ENCODE measurements around the gene GALNT13.

The GALNT13 gene

DNA sequence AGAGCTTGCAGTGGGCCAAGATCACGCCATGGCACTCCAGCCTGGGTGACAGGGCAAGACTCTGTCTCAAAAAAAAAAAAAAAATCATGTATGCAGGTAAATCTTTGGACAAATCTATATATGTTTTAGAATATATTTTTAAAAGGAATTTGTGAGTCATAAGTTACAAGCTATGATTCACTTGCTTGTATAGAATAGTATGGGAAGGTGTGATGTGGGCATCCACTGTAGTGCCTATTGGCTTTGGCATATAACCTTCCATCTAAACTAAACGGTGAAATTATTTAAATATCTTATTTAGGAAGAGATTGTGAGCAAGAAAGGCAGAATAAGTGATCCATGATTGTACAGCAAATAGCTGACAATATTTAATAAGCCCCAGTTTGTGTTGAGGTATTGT, 261.1 kb downstream of the GALNT13 start:
- no peak for DNase-seq

- DNase-seq: no peak
Measured at GRCh38 chr2:154133823-154134222, 262.1 kb downstream of the GALNT13 start.

- no peak for DNase-seq
Measured at GRCh38 chr2:154140249-154141025, 268.7 kb downstream of the GALNT13 start.

GRCh38 chr2:154142480-154142879, 270.8 kb downstream of the GALNT13 start:
- DNase-seq: no peak

DNA sequence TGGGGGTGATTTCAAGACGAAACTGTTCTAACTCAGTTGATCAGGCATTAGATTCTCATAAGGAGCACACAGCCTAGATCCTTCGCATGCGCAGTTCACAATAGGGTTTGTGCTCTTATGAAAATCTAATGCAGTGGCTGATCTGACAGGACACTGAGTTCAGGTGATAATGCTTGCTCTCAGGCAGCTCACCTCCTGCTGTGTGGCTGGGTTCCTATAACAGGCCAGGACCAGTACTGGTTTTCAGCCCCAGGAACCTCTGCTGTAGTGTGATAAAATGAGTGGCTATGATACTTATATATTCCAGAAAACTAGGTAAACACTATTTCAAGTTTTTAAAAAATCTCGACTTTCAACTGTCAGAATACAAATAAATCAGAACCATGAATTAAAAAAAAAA, 271.4 kb downstream of the GALNT13 start:
- no peak for DNase-seq

DNA sequence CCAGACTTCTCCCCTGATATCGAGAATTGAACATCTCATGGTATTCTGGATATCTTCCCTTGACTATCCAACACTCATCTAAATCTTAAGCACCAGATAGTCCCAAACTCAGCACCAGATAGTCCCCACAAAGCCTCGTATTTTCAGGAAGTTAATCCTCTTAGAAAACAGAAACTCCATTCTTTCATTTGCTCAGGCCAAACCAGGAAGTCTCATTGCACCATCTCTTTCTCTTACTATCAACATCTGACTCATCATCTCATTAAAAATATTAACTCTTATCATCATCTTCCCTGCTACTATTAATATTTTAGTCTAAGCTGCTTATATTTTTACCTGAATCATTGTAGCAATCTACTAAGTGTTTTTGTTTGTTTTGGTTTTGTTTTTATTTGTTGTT, 286.4 kb downstream of the GALNT13 start:
- DNase-seq: no peak

- DNase-seq: no peak
Measured at GRCh38 chr2:154161286-154161685, 289.6 kb downstream of the GALNT13 start.

- DNase-seq: no peak
Measured at GRCh38 chr2:154170400-154170799, 298.7 kb downstream of the GALNT13 start.

DNA sequence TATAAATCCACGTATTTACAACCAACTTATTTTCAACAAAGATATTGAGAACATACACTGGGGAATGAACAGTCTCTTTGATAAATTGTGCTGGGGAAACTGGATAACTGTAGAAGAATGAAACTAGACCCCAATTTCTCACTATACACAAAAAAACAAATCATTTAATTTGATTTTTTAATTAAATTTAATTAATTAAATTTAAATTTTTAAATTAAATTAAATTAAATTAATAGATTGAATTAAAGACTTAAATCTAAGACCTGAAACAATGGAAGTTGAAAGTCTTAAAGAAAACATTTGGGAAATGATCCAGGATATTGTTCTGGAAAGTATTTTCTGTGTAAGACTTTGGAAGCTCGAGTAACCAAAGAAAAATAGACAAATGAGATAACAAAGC, 301.4 kb downstream of the GALNT13 start:
- DNase-seq: no peak

- DNase-seq: no peak
Measured at GRCh38 chr2:154173919-154174318, 302.2 kb downstream of the GALNT13 start.

DNA sequence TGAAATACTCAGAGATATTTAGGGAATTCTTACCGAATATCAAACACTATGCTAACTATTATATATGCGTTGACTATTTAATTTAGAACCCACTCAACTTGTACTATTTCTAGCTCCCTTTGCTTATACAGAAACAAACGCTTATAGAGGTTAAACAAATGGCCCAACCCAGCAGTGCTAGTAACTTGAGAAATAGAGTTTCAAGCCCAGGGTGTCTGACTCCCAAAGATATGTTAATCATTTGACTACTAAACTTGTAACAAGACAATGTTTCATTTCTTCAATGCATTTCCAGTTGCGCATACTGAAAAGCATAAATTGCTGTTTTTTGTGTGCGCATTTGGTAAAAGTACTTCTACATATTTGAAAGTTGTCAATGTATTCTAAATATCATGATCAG, 310.3 kb downstream of the GALNT13 start:
- no peak for DNase-seq

DNA sequence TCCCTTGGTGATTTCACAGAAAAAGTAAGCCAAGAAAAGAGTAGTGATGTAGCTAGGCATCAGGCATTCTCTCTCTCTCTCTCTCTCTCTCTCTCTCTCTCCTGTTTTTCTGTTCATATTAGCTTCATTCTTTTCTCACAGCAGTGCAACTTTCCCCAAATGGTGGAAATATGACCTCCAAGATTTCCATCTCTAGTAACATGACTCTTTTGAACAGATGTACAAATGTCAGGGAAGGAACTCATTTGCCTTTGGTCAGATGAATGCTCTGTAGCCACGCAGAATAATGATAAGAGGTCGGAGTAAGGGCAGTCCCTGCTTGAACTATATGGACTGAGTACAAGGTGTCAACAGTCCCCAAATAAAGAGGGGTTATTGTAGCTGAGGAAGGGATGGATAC, 316.2 kb downstream of the GALNT13 start:
- no peak for DNase-seq

DNA sequence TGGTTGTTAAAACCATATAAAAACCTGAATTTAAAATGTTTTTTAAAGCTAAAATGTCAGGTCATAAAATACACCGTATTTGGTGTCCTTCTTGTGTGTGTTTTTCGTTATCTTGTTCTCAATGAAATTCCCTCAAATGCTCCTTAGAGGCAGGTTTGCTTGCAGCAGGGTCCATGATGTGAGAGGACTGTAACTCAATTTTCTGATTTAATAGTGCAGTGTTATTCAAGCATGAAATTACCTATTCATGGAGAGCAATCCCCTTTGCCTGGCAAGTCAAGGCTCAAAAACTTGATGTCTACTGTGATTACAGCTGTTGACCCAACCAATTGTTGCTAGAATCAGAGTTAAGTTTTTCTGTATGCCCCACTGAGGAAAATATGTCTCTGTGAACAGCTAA, 318.2 kb downstream of the GALNT13 start:
- no peak for DNase-seq

- DNase-seq: no peak
Measured at GRCh38 chr2:154193246-154193645, 321.5 kb downstream of the GALNT13 start.

DNA sequence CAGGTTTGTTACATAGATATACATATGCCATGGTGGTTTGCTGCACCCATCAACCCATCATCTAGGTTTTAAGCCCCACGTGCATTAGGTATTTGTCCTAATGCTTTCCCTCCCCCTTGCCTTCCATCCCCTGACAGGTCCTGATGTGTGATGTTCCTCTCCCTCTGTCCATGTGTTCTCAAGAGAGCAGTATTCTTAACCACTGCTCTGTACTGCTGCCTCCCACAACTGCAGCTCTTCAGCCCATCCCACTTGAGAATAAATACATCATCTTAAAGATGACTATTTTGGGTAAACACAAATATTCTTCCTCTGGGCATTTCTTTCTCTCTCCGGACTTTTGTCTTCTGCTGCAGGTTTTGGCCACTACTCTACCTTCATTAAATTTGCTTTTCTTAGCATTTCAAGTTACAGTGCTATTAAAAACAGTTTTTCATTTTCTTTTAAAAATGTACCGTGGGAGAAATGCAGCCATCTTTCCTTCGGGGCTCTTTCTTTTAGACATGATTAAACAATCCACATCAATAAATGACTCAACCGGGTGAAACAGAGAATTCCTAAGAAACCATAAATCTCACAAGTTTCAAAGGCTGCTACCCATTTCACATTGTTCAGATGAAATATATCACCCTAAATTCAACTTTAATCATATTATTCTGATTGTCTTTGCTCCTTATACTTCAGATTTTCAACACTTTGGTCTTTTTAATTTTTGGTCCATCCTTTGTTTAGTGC, 323.4 kb downstream of the GALNT13 start:
- DNase-seq: no peak

GRCh38 chr2:154195644-154196195, 324.0 kb downstream of the GALNT13 start:
- peak; percentile 32 for DNase-seq

- no peak for DNase-seq
Measured at GRCh38 chr2:154198866-154199265, 327.1 kb downstream of the GALNT13 start.

DNA sequence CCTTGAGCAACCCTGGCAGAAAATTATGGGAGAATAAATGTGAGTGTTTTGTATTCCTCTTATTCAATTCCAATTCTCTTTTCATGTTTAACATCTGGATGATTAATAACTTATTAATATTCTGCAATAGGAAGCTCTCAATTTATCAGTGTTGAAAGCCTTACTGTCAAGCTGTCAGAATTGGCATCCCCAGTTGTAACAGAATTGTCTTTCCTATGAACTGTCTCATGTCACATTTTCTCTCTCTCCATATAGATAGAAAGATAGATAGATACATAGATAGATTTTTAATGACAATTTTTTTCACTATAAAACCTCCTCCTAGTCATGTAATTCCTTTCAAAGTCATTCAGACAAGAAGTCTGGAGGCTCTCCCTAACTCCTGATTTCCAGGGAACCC, 331.5 kb downstream of the GALNT13 start:
- DNase-seq: no peak

DNA sequence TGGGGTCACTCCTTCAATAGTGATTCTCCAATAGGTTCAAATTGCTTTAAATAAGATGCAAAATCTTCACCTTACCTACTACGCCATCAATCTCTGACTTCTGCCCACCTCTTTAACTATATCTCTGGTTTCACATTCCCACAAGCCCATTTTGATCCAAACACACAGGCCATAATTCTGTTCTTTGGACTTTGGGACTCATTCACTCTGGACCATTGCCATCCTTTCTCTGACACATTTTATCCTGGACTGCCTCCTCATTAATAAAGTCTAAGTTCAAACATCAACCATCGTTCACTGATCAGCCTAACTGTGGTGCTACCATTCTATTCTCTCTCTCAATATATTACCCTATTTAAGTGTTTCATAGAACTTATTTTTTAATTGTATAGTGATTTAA, 332.2 kb downstream of the GALNT13 start:
- no peak for DNase-seq

DNA sequence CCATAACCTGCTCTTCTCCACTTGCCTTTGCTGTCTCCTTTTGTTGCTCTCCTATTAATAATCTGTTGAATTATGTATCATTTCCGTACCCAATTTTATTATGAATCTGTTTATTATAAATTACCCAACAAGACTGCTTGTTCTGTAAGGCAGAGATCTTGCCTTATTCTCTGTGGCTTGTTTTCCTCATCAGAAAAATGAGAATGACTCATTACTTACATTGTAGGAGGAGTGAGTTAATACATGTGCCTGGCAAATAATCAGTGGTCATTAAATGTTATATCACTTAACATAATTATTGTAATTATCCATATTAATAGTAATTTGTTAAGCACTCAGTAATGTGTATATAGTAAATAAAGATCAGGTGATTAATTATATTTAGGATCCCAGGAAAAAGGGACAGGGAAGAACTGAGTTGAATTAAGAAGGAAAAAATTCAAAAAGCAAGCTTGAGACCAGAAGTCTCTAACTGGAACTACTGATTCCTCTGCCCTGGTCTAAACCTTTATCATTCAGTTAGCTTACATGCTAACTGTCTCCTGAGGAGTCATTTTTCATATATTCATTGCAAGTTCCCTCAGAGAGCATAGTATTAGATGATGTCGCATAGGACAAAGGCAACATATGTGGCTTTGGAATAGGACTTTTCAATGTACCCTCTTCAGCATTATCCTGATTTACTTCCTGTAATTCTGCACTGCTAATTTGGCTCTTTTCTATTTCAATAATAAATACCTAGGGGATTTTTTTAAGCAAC, 335.7 kb downstream of the GALNT13 start:
- DNase-seq: peak; percentile 13

GRCh38 chr2:154223726-154224125, 352.0 kb downstream of the GALNT13 start:
- no peak for DNase-seq

- DNase-seq: no peak
Measured at GRCh38 chr2:154226931-154227330, 355.2 kb downstream of the GALNT13 start.

- DNase-seq: no peak
Measured at GRCh38 chr2:154228566-154229280, 357.0 kb downstream of the GALNT13 start.

All from NCI-H774 (cell line).